Iris pigment epithelial cell (primary cell): Measurements from ENCODE around the gene ZMYND15.
"Not testable (repeated sequence)": the region's sequence is repeated elsewhere in the genome, so short reads cannot be mapped to it uniquely, and the experiment has no call there.

Experiments used
- DNase-seq: peaks from one replicate; pipeline ENCODE4 v3.0.0-alpha.2; 2011; ENCODE audit warnings: low read depth

ZMYND15 gene, protein sequence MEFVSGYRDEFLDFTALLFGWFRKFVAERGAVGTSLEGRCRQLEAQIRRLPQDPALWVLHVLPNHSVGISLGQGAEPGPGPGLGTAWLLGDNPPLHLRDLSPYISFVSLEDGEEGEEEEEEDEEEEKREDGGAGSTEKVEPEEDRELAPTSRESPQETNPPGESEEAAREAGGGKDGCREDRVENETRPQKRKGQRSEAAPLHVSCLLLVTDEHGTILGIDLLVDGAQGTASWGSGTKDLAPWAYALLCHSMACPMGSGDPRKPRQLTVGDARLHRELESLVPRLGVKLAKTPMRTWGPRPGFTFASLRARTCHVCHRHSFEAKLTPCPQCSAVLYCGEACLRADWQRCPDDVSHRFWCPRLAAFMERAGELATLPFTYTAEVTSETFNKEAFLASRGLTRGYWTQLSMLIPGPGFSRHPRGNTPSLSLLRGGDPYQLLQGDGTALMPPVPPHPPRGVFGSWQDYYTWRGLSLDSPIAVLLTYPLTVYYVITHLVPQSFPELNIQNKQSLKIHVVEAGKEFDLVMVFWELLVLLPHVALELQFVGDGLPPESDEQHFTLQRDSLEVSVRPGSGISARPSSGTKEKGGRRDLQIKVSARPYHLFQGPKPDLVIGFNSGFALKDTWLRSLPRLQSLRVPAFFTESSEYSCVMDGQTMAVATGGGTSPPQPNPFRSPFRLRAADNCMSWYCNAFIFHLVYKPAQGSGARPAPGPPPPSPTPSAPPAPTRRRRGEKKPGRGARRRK

DNA sequence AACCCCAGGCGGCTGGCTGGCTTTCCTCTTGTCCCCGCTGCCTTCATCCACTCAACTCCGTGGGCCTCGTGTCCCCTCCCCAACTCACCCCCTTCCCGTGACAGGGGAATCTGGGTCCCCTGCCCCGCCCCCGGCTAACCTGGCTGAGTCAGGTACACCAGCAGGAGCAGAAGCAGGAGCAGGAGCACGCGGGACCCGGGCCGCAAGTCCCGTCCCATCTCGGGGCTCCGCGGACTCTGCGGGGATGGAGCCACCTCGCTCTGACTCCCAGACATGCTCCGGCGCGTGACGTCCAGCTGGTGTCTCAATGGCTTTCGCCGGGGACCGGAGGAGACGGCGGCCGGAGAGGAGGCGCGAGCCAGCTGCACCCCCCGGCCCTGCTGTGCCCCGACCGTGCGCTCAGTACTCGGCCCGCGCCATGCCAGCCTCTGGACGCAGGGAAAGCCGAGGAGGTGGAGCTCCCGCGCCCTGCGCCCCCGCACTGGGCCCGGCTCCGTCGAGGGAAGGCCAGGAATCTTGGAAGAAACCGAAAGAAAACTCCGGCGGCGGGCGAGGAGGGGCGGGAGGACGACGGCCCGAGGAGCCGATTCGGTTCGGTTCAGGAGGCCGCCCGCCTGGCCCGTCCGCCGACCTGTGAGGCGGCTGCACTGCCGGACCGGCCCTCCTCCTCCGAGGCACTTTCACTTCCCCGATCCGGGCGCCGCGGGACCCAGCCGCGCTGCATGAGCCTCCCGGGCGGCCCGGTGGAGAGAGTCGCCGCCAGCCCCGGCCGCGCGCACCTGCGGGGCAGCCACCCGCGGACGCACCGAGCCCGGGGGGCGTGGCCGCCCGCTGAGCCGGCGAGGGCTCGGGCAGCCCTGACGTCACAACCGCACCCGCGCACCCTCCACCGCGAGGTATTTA, at the start of gene ZMYND15, which contains the start of gene CXCL16:
Gene ZMYND15 (plus strand): TSS at position 712 of the 903 bp plus-strand sequence. CDS start 716 bp downstream, outside the sequence.
Gene CXCL16 (minus strand): TSS at position 807 of the 903 bp plus-strand sequence. CDS start 589 bp downstream, at position 218.
- DNase-seq: peak; percentile 36

DNA sequence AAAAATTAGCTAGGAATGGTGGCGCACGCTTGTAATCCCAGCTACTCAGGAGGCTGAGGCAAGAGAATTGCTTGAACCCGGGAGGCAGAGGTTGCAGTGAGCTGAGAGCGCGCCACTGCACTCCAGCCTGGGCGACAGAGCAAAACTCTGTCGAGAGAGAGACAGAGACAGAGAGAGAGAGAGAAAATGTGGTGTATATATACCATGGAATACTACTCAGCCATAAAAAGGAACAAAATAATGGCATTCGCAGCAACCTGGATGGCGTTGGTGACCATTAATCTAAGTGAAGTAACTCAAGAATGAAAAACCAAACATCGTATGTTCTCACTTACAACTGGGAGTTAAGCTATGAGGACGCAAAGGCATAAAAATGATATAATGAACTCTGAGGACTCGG, 49.8 kb upstream of the ZMYND15 start:
- not testable (repeated sequence) for DNase-seq

DNA sequence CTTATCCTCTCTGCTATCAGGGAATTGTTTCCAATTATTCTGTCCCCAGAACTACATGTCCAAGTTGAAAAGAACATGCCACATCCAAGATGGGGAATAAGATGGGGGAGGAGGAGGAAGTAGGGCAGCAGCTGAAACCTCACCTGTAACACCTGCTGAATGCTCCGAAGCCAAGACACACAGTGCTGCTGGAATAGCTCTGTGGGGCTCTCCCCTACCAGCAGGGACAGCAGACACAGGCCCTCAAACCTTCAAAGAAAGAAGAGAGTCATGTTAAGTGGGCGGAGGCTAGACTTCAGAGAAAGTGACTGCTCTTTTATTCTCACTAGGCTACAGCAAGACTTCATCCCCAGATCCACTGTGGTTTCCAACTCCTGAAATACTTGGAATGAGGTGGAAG, 48.9 kb upstream of the ZMYND15 start:
- no peak for DNase-seq

DNA sequence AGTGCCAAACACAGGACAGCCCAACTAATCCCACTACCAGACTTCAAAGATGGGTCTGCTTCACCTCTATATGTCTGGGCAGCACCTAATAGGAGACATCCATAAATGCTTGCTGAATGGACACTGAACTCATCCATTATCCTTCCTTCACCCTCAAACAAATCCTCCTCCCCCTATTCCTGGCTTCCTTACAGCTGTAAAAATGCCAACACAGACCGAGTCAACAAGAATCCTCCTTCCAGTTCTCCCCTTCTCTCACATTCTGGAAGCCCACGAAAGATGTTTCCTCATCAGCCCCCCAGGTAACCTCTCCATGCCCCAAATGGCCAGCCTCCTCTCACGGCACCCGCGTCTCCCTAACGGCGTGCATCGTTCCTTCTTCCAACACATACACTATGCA, 47.9 kb upstream of the ZMYND15 start:
- DNase-seq: peak; percentile 31

DNA sequence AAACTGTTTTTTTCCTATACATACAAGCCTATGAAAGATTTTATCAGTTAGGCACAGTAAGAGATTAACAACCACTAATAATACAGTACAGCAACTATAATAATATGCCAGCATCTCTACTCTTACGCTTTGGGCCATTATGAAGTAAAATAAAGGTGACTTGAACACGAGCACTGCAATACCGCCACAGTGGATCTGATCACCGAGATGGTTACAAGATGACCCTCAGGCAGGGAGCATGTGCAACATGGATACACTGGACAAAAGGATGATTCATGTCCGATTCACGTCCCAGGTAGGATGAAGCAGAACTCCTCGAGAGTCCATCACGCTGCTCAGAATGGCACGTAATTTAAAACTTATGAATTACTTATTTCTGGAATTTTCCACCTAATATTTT, 46.2 kb upstream of the ZMYND15 start:
- DNase-seq: no peak

DNA sequence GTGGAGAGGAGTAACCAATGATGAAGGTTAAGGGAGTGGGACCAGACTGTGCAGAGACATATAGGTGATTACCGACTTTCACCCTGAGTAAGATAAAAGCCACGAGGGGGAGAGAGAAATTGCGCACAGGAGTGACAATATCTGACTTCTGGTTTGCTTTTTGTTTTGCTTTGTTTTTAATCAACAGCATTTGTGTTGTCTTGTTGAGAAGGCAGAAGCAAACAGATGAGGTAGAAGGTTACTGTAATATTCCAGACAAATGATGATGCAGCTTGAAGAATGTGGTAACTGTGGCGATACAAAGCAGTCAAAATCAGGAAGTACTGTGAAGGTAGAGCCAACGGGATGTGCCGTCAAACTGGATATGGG, 43.2 kb upstream of the ZMYND15 start:
- DNase-seq: no peak

DNA sequence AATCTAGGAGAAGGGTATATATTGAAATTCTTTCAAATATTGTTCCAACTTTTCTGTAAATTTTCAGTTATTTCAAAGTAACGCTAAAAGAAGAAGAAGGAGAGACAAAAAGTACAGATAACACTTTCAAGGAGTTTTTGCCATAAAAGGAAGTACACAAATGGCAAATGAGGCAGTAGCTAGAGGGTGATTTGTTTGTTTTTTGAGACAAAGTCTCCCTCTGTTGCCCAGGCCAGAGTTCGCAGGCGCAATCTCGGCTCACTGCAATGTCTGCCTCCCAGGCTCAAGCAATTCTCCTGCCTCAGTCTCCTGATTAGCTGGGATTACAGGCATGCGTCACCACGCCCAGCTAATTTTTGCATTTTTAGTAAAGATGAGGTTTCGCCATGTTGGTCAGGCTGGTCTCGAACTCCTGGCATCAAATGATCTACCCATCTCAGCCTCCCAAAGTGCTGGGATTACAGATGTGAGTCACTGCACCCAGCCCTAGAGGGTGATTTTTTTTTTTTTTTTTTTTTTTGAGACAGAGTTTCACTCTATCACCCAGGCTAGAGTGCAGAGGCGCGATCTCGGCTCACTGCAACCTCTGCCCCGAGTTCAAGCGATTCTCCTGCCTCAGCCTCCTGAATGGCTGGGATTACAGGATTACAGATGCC, 40.1 kb upstream of the ZMYND15 start:
- DNase-seq: not testable (repeated sequence)

DNA sequence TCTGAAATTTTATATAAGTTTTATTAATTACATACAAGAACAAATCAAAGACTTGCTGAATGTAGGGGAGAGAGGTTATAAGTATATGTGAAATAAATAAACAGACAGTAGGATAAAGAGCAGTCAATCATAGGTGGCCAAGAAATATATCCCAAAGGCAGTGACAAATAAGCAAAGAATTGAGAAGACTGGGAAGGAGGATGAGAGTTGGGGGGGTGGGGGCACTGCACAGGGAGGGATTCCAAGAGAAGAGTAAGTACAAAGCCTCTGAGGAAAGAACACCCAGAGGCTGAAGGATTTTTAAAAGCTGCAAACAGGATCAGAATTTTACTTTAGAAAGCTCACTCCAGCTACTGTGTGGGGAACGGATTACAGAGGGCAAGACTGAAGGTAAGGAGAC, 38.5 kb upstream of the ZMYND15 start:
- DNase-seq: no peak

DNA sequence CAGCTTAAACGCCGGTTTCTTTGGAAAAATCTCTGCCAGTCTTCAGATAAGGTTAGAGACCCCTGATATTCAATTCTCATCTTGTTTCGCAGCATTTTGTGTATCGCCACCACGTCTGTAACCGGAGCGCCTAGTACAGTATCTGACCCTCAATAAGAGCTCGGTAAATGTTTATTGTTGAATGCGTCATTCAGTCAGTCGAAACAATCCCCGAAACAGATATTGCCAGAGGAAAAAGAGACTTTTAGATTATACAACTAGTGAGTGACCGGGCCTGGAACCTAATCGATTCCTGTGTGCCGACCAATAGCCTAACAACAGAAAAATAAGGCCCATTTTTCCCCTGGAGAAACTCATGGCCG, 36.3 kb upstream of the ZMYND15 start:
- no peak for DNase-seq

DNA sequence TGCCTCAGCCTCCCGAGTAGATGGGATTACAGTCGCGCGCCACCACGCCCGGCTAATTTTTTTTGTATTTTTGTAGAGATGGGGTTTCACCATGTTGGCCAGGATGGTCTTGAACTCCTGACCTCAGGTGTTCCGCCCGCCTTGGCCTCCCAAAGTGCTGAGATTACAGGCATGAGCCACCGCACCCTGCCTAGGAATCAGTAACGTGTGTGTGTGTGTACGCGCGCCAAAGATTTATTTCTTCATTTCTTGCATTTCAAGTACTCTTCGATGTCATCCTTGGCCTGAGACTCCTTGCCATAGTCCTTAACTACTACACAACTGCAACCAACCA, 35.1 kb upstream of the ZMYND15 start:
- DNase-seq: not testable (repeated sequence)

DNA sequence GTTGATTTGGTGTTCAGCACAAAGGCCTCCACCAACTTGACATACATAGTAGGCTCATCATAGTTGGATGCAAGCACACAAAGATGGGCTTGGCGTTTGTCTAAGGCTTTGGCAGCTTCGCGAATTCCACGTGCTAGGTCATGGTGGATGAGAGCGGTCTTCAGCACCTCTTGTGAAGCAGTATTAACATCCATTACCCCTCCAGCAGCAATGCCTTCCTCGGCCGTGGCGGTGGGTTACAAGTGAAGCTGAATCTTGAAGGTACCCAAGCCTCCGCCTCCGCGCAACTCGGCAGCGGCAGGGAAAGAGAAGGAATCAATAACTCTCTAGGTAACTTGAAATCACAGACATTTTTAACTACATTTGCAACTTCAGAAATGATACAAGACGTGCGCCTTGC, 34.6 kb upstream of the ZMYND15 start:
- no peak for DNase-seq

DNA sequence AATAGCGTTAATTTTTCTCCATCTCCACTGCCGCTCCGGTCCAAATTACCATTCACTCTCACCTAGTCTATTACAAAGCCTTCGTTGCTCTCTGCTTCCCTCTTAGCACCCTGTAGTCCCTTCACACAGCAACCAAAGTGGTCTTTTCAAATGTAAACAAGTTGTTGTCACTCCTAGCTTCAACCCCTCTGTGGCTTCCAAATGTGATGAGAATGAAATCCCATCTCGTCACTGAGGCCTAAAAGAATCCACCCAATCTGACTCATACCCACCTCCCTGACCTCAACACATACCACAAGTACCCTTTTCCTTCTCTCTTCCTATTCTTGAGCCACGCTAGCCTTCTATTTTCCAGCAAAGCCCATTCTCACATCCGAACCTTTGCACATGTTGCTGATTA, 33.5 kb upstream of the ZMYND15 start:
- DNase-seq: peak; percentile 34

DNA sequence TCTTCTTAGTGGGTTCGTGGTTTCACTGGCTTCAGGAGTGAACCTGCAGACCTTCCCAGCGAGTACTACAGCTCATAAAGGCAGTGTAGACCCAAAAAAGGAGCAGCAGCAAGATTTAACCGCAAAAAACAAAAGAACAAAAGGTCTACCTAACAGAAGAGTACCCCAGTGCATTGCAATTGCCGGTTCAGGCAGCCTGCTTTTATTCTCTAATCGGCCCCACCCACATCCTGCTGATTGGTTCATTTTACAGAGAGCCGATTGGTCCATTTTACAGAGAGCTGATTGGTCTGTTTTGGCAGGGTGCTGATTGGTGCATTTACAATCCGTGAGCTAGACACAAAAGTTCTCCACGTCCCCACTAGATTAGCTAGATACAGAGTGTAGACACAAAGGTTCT, 31.2 kb upstream of the ZMYND15 start:
- no peak for DNase-seq

DNA sequence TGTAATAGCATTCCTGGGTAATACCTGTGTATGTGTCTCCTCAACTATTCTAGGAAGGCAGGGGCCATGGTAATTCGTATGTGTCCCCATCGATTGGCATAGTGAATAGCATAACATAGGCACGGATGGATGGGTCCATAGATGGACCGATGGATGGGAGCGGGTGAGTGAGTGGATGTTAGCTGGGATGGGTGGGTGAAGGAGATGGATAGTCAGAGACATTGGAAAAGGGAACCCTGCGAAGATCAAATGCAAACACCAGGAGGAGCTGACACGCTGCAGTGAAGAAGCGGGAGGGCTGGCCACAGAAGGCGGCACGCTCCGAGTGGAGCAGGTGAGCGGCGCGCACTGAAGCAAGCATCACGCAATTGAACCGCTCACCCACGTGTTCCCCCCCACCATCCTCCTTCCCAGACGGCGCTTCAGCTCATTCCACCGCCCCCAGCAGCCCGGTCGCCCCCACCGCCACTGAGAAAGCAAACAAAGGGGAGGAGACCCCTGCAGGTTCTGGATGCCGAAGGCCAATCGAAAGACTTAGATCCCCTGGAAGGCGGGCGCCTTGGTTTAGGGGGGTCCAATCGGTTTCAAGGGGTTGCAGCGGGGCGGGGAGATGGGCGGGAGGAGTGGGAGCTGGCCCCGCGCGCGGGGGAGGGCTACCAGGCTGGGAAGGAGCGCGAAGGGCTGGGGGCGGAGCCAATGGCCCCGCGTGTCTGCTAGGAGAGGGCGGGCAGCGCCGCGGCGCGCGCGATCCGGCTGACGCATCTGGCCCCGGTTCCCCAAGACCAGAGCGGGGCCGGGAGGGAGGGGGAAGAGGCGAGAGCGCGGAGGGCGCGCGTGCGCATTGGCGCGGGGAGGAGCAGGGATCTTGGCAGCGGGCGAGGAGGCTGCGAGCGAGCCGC, 29.6 kb upstream of the ZMYND15 start, which contains the start of gene ARRB2:
Gene ARRB2 (plus strand): TSS at position 839 of the 899 bp plus-strand sequence. CDS start 90 bp downstream, outside the sequence.
- DNase-seq: peak; percentile 99

DNA sequence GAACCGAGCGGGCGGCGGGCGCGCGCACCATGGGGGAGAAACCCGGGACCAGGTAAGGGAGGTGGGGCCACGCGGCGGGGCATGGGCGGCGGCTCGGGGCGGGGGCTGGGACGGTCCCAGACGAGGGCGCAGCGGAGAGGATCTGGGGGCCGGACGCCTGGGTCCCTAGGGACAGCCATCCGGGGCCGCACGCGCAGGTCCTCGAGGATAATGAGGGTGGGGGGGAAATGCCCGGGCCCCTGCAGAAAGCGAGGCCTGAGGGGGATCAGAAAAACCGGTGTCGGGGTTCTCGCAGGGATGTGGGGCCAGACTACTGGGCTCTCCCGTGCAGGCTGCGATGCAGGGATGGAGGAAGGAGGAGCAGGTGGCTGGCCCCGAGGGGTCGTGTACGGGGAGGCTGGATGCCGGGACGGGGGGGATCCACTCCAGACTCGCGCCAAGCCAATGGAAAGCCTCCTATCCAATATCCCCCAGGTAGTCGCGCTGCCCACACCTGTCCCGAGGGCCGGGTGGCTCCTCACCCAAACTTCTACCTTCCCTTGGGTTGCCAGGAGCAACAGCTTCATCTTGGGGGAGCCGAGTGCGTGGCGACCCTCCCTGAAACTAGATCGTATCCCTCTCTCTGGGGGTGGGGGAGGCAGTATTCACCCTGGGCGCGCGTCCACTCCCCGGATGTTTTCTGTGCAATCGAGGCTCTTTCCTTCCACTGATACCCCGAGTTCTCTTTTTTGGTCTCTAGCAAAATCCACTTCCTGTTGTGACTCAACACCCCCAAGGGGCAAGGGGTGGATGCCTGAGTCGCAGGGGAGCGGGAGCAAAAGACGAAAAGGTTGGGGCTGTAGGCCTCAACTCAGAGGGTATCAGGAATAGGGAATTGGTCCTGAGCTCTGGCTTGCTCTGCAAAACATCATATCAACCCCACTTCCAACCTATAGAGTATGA, 28.7 kb upstream of the ZMYND15 start:
- no peak for DNase-seq

DNA sequence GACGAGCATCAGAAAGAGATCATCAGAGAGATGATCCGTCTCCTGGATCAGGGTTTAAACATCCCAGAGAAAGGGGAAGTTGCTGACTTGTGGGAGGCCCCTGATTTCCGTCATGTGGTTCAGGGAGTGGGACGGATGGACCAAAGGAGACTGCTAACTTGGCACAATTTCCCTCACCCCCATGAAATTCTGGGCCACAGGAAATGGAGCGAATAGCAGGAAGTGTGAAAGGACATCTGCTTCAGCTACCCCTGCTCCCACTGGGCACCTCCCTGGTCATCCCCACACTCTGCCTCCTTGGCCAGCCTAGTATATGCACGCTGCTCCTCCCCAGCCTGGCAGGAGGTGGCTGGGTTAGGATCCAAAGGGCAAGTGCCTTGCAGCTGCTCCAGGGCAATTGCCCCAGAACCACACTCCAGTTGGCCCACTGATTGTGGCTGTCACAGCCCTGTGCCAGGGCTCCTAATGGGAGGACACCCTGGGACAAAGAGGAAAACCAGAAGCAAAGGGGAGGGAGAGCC, 27.9 kb upstream of the ZMYND15 start:
- no peak for DNase-seq

DNA sequence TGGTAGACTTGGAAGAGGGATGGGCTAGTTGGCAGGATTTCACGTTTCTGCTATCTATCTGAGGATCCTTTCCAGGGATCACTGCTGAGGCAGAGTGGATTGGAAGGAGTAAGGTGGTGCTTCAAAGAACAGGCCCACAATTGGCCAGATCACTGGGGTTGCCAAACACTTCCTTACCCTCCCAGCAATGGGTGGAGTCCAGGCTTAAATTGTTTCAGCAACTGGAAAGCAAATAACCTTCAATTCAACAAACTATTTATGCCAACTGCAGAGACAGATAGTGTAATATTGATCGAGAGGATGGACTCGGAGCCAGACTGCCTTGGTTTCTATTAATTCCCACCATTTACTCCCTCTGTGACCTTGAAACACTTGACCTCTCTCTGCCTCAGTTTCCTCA, 27.1 kb upstream of the ZMYND15 start:
- DNase-seq: no peak

DNA sequence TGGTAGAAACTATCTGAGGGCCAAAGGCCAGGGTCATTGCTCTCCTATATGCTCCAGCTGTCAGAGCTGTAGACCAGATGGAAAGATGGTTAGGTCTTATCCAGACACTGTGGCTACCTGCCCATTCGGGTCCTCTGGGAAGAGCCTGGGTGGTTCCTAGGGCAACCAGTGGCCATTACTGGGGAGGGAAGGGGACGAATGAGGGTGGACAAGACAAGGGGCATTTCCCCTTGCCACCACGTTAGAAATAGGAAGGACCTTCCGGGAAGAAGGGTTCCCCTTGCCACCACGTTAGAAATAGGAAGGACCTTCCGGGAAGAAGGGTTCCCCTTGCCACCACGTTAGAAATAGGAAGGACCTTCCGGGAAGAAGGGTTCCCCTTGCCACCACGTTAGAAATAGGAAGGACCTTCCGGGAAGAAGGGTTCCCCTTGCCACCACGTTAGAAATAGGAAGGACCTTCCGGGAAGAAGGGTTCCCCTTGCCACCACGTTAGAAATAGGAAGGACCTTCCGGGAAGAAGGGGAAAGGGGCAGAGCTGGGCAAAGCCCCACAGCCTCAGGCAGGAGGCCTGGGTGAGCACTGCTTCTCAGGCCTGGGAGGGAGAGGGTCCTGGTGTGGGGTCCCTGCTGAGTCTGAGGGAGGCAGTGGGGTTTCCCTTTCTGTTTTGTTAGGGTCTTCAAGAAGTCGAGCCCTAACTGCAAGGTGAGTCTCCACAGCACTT, 25.1 kb upstream of the ZMYND15 start:
- DNase-seq: not testable (repeated sequence)
